ENCODE data around the gene PROZ. TPM values are rescaled to one million over a fixed set of nuclear protein-coding genes. Genes with fewer than 3 reads are reported as not detected.

Gene PROZ
- polyA plus RNA-seq, 1 of the 3 experiments (the other 2 are of a cell fraction) = not detected

DNA sequence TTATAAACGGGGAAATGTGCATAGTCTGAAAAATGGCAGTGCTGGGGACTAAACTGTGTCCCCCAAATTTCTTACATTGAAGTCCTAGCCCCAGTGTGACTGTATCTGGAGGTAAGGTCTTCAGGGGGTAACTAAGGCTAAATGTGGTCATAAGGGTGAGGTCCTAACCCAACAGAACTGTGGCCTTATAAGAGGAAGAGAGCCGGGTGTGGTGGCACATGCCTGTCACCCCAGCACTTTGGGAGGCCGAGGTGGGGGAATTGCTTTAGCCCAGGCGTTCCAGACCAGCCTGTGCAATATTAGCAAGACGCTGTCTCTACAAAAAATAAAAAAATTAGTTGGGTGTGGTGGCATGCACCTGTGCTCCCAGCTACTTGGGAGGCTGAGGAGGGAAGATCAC lies 17.8 kb downstream of the PROZ start:
- Histone ChIP-seq H3K9ac (no peak overlapping the region), H3K27ac (ENCODE audit: low read depth in 2 of 2, low read length in 1 of 2) (no peak overlapping the region), H3K79me2 (ENCODE audit: insufficient read depth) (peaks cover 18% of the 10 kb centered on the region; the same call in 1 of the 2 replicates), H3K4me2 (no peak overlapping the region), H3K27me3 (ENCODE audit: insufficient read depth) (no peaks in the 10 kb centered on the region), H3F3A (replicated peaks; ENCODE audit: insufficient read depth) (peaks cover 31% of the 10 kb centered on the region), H3K4me1 (ENCODE audit: control insufficient read depth in 1 of 2, insufficient read depth in 2 of 2, low read depth in 1 of 2, low read length in 1 of 2) (peaks cover 11 to 18% of the 10 kb centered on the region in 2 experiments; a peak in 3 of 4 replicates), H3K9me3 (no peaks in the 10 kb centered on the region), H3K4me3 (ENCODE audit: low read depth in 2 of 2, low read length in 1 of 2) (no peak overlapping the region), H3K36me3 (replicated peaks in 1 of 2; ENCODE audit: control insufficient read depth in 1 of 2, insufficient read depth in 2 of 2, low read length in 1 of 2) (peaks cover 47 to 73% of the 10 kb centered on the region in 2 experiments), H3K9me2 (no peaks in the 10 kb centered on the region), H2AFZ (ENCODE audit: low read depth) (no peak overlapping the region), H4K20me1 (ENCODE audit: insufficient read depth) (no peaks in the 10 kb centered on the region)
- 77% methylated on average over 5 of the region's 5 CpGs for WGBS (ENCODE audit: low lambda C conversion rate)
- TF ChIP-seq MEF2A (IDR thresholded peaks at IDR 0.05; ENCODE audit: borderline replicate concordance, low read depth) (no peak), MXI1 (IDR thresholded peaks at IDR 0.05; ENCODE audit: low read depth, low read length) (no peak), SMC3 (IDR thresholded peaks at IDR 0.05; ENCODE audit: low read depth, low read length) (no peak), ELF1 (IDR thresholded peaks at IDR 0.05) (no peak), YY1 (IDR thresholded peaks at IDR 0.05; ENCODE audit: low read depth) (no peak), RCOR1 (IDR thresholded peaks at IDR 0.05; ENCODE audit: low read length) (no peak), GABPA (IDR thresholded peaks at IDR 0.05; ENCODE audit: low read depth) (no peak), EZH2phosphoT487 (IDR thresholded peaks at IDR 0.05; ENCODE audit: borderline replicate concordance, low read depth) (no peak), GATA2 (CRISPR knock-in tag; IDR thresholded peaks at IDR 0.05) (no peak), RFX5 (IDR thresholded peaks at IDR 0.05; ENCODE audit: low read length) (no peak), CHD2 (IDR thresholded peaks at IDR 0.05; ENCODE audit: low read length, partially characterized antibody) (no peak), FOXJ3 (CRISPR knock-in tag; IDR thresholded peaks at IDR 0.05) (no peak)
- TF ChIP-seq, protein P1, sequence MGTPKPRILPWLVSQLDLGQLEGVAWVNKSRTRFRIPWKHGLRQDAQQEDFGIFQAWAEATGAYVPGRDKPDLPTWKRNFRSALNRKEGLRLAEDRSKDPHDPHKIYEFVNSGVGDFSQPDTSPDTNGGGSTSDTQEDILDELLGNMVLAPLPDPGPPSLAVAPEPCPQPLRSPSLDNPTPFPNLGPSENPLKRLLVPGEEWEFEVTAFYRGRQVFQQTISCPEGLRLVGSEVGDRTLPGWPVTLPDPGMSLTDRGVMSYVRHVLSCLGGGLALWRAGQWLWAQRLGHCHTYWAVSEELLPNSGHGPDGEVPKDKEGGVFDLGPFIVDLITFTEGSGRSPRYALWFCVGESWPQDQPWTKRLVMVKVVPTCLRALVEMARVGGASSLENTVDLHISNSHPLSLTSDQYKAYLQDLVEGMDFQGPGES (IDR thresholded peaks at IDR 0.05; ENCODE audit: low read depth, low read length) = no peak
- POLR2A ChIA-PET = no interaction called here
- CTCF ChIA-PET = no interaction called here
- DNase-seq = no peak

- no peak for DNase-seq
- 96% methylated on average over 14 of the region's 14 CpGs for WGBS (ENCODE audit: low lambda C conversion rate)
- Histone ChIP-seq H2AFZ (ENCODE audit: low read depth) (no peak overlapping the region), H4K20me1 (ENCODE audit: insufficient read depth) (no peaks in the 10 kb centered on the region), H3K9me2 (no peaks in the 10 kb centered on the region), H3K4me2 (no peak overlapping the region), H3K36me3 (replicated peaks in 1 of 2; ENCODE audit: control insufficient read depth in 1 of 2, insufficient read depth in 2 of 2, low read length in 1 of 2) (peaks cover 50 to 73% of the 10 kb centered on the region in 2 experiments), H3K79me2 (ENCODE audit: insufficient read depth) (peaks cover 18% of the 10 kb centered on the region; the same call in 1 of the 2 replicates), H3K4me1 (ENCODE audit: control insufficient read depth in 1 of 2, insufficient read depth in 2 of 2, low read depth in 1 of 2, low read length in 1 of 2) (peaks cover 11 to 18% of the 10 kb centered on the region in 2 experiments; a peak in 3 of 4 replicates), H3K27ac (ENCODE audit: low read depth in 2 of 2, low read length in 1 of 2) (no peak overlapping the region), H3K9ac (no peak overlapping the region), H3K9me3 (no peaks in the 10 kb centered on the region), H3K4me3 (ENCODE audit: low read depth in 2 of 2, low read length in 1 of 2) (no peak overlapping the region), H3F3A (replicated peaks; ENCODE audit: insufficient read depth) (peaks cover 31% of the 10 kb centered on the region), H3K27me3 (ENCODE audit: insufficient read depth) (no peaks in the 10 kb centered on the region)
- ChIA-PET POLR2A (no interaction called here), CTCF (no interaction called here)
- TF ChIP-seq, protein P2, sequence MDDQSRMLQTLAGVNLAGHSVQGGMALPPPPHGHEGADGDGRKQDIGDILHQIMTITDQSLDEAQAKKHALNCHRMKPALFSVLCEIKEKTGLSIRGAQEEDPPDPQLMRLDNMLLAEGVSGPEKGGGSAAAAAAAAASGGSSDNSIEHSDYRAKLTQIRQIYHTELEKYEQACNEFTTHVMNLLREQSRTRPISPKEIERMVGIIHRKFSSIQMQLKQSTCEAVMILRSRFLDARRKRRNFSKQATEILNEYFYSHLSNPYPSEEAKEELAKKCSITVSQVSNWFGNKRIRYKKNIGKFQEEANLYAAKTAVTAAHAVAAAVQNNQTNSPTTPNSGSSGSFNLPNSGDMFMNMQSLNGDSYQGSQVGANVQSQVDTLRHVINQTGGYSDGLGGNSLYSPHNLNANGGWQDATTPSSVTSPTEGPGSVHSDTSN (IDR thresholded peaks at IDR 0.05) = no peak
- no peak for TF ChIP-seq SMC3 (IDR thresholded peaks at IDR 0.05; ENCODE audit: low read depth, low read length)
- TF ChIP-seq RFX5 (IDR thresholded peaks at IDR 0.05; ENCODE audit: low read length) = no peak
- no peak for TF ChIP-seq FOSL2 (IDR thresholded peaks at IDR 0.05; ENCODE audit: borderline replicate concordance, low read depth)
- no peak for TF ChIP-seq ZBTB33 (IDR thresholded peaks at IDR 0.05; ENCODE audit: borderline replicate concordance, low read depth)
- TF ChIP-seq CHD2 (IDR thresholded peaks at IDR 0.05; ENCODE audit: low read length, partially characterized antibody) = no peak
Observed at GRCh38 chr13:113176822-113177221, 18.4 kb downstream of the PROZ start.

All from SK-N-SH (cell line).